ENCODE data around the gene CBX5.

GRCh38 chr12:54299515-54300224 is 19.7 kb upstream of the CBX5 start:
- no peak for TF ChIP-seq CTCF (IDR thresholded peaks at IDR 0.05)
- no peak for TF ChIP-seq EP300 (IDR thresholded peaks at IDR 0.05)

All from sigmoid colon (tissue), 4 donors.